Adrenal gland (tissue), 5 donors: Measurements from ENCODE around the gene C10orf143.

Experiments used
- POLR2A ChIP-seq, 2 donors: fragments of 450-650 bp; IDR thresholded peaks; one replicate each; pipeline ENCODE4 v1.6.1; 2017; ENCODE audit warnings: antibody characterized with exemption in 2 of 2, mild to moderate bottlenecking in 2 of 2, moderate library complexity in 1 of 2
- TF ChIP-seq, protein P1 (sequence below), 6 experiments: fragments of 450-650 bp in 4 of 6; fragments of 200-600 bp in 2 of 6; sonication (generic) in 1 of 6; IDR thresholded peaks; 1 replicate in 5 of 6; 2 replicates in 1 of 6; pipeline versions ENCODE4 v1.5.1 to v1.8.0; 2016 to 2021; ENCODE audit warnings: antibody characterized with exemption in 6 of 6, mild to moderate bottlenecking in 2 of 6, moderate library complexity in 1 of 6
- donor health status: DM: no; HTN: no; CAD: no.

DNA sequence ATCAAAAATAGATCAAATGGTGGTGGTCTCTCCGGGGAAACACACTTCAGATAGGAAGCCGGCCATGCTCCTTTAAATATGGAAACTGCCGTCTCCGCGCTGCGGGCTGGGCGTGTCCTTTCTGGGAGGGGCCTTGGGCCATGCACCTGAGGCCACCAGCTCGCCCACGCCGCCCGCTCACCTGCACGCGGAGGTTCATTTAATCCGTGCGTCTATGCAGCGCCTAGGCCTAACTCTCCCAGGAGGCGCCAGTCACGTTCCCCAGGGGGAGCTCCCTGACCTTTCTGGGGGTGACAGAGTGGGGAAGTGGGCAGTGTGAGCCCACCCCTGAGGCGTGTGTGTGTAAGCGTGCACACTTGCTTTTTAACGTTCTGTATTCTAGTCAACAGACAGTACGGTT lies 64.0 kb downstream of the C10orf143 start:
- TF ChIP-seq, protein P1, sequence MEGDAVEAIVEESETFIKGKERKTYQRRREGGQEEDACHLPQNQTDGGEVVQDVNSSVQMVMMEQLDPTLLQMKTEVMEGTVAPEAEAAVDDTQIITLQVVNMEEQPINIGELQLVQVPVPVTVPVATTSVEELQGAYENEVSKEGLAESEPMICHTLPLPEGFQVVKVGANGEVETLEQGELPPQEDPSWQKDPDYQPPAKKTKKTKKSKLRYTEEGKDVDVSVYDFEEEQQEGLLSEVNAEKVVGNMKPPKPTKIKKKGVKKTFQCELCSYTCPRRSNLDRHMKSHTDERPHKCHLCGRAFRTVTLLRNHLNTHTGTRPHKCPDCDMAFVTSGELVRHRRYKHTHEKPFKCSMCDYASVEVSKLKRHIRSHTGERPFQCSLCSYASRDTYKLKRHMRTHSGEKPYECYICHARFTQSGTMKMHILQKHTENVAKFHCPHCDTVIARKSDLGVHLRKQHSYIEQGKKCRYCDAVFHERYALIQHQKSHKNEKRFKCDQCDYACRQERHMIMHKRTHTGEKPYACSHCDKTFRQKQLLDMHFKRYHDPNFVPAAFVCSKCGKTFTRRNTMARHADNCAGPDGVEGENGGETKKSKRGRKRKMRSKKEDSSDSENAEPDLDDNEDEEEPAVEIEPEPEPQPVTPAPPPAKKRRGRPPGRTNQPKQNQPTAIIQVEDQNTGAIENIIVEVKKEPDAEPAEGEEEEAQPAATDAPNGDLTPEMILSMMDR (IDR thresholded peaks at IDR 0.05), result no peak
- no peak for TF ChIP-seq POLR2A (IDR thresholded peaks at IDR 0.05)
